Duodenal mucosa (tissue), 2 donors: ENCODE measurements around the gene SPPL3.
"Not testable (repeated sequence)": the region's sequence is repeated elsewhere in the genome, so short reads cannot be mapped to it uniquely, and the experiment has no call there.

Source experiments
- H3K27ac ChIP-seq: one replicate; pipeline ENCODE4 v1.7.0; 2013; ENCODE audit warnings: low read depth, low read length
- H3K27me3 ChIP-seq, 2 donors: one replicate each; pipeline ENCODE4 v1.7.0; 2013; ENCODE audit warnings: low read length in 2 of 2, control low read depth in 1 of 2; ENCODE audit not compliant: insufficient read depth in 2 of 2, control insufficient read depth in 1 of 2
- H3K36me3 ChIP-seq, 2 donors: one replicate each; pipeline ENCODE4 v1.7.0; 2013; ENCODE audit warnings: low read length in 2 of 2, control low read depth in 1 of 2; ENCODE audit not compliant: insufficient read depth in 2 of 2, control insufficient read depth in 1 of 2
- H3K4me1 ChIP-seq, 2 donors: one replicate each; pipeline ENCODE4 v1.7.0; 2013; ENCODE audit warnings: low read length in 2 of 2, control low read depth in 1 of 2; ENCODE audit not compliant: insufficient read depth in 2 of 2, control insufficient read depth in 1 of 2
- H3K4me3 ChIP-seq, 2 donors: one replicate each; pipeline ENCODE4 v1.7.0; 2013; ENCODE audit warnings: low read length in 2 of 2, low read depth in 1 of 2
- H3K9ac ChIP-seq, 2 donors: one replicate each; pipeline ENCODE4 v1.7.0; 2013; ENCODE audit warnings: low read length in 2 of 2, low read depth in 1 of 2
- H3K9me3 ChIP-seq, 2 donors: one replicate each; pipeline ENCODE4 v1.7.0; 2013; ENCODE audit warnings: low read length in 2 of 2, control low read depth in 1 of 2; ENCODE audit not compliant: control insufficient read depth in 1 of 2

Gene SPPL3

DNA sequence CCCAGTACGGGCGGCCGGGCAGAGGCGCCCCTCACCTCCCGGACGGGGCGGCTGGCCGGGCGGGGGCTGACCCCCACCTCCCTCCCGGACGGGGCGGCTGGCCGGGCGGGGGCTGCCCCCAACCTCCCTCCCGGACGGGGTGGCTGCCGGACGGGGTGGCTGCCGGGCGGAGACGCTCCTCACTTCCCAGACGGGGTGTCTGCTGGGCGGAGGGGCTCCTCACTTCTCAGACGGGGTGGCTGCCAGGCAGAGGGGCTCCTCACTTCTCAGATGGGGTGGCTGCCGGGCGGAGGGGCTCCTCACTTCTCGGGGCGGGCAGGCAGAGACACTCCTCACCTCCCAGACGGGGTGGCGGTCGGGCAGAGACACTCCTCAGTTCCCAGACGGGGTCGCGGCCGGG, 172.0 kb downstream of the SPPL3 start:
- H3K9ac ChIP-seq, H3K27me3 ChIP-seq, H3K27ac ChIP-seq, H3K4me3 ChIP-seq, H3K9me3 ChIP-seq: not testable (repeated sequence)
- peaks cover 0 to 12% of the 10 kb centered on the region in 2 donors for H3K4me1 ChIP-seq
- peaks cover 5 to 48% of the 10 kb centered on the region in 2 donors for H3K36me3 ChIP-seq

- Histone ChIP-seq H3K27ac (no peak overlapping the region), H3K36me3 (peaks cover 14 to 51% of the 10 kb centered on the region in 2 donors)
Measured at GRCh38 chr12:120726961-120727360, 177.2 kb downstream of the SPPL3 start.

DNA sequence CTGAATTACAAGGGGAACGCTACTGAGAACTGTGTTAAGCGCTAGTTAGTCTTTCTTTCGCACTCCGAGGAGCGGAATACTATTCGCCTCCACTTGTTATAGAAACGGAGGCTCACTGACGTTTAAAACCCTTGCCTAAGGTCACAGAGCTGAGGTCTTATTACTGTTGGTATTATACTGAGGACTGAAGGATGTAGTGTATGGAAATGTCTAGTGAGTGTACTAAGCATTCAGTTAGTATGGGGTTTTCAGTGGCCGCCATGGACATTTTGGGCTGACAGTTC, 177.7 kb downstream of the SPPL3 start:
- H3K27ac ChIP-seq: no peak overlapping the region
- H3K4me1 ChIP-seq: peaks cover 15 to 29% of the 10 kb centered on the region in 2 donors
- H3K27me3 ChIP-seq: no peaks in the 10 kb centered on the region
- H3K9me3 ChIP-seq: no peaks in the 10 kb centered on the region
- peak overlapping the region; percentile 80 to 88 for H3K4me3 ChIP-seq
- H3K36me3 ChIP-seq: peaks cover 16 to 56% of the 10 kb centered on the region in 2 donors
- H3K9ac ChIP-seq: peak overlapping the region; percentile 88 to 93

More at GRCh38 chr12:120726961-120727360, 177.2 kb downstream of the SPPL3 start:
- Histone ChIP-seq H3K27me3 (no peaks in the 10 kb centered on the region), H3K9ac (peak overlapping the region; percentile 88 to 93), H3K9me3 (no peaks in the 10 kb centered on the region), H3K4me1 (peaks cover 15 to 29% of the 10 kb centered on the region in 2 donors), H3K4me3 (peak overlapping the region; percentile 80 to 88)

GRCh38 chr12:120725659-120726509, 178.3 kb downstream of the SPPL3 start, which contains the start of gene ACADS:
Gene ACADS (plus strand): TSS chr12:120725826. CDS start chr12:120725886, 60 bp downstream.
- Histone ChIP-seq H3K27me3 (no peaks in the 10 kb centered on the region), H3K27ac (peak within 1 kb of the TSS; percentile 69), H3K9ac (peak within 1 kb of the TSS; percentile 88 to 93), H3K4me1 (peaks cover 18 to 30% of the 10 kb centered on the region in 2 donors), H3K36me3 (peaks cover 22 to 60% of the 10 kb centered on the region in 2 donors), H3K4me3 (peak within 1 kb of the TSS; percentile 80 to 88), H3K9me3 (no peaks in the 10 kb centered on the region)

DNA sequence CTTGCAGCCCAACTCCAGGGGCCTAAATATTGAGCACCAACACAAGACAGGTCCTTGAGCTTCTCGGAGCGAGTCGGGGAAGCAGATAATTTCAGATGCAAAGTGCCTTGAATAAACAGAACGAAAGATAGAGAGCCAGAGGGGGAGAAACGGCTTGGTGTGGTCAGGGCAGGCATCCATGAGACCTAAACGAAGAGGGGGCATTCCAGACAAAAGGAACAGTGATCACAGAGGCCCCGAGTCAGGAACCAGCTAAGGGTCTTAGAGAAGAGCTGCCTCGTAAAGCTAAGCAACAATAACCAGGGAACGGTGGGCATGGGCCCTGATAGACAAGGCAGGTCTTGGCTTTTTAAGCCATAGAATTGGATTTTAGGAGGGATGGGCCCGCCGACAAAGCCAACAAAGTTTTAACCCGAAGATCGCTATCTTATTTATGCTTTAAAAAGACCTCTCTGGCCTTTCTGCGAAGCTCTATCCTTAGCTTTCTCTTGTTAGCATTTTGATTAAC, 179.0 kb downstream of the SPPL3 start:
- Histone ChIP-seq H3K27me3 (no peaks in the 10 kb centered on the region), H3K27ac (no peak overlapping the region), H3K9me3 (no peaks in the 10 kb centered on the region), H3K9ac (peak overlapping the region; percentile 88 to 93), H3K4me1 (peaks cover 25 to 37% of the 10 kb centered on the region in 2 donors), H3K4me3 (peak overlapping the region; percentile 80 to 88), H3K36me3 (peaks cover 19 to 60% of the 10 kb centered on the region in 2 donors)

GRCh38 chr12:120724720-120725119, 179.4 kb downstream of the SPPL3 start:
- Histone ChIP-seq H3K9me3 (no peaks in the 10 kb centered on the region), H3K4me3 (peak overlapping the region in 1 of 2 donors; percentile 80), H3K27me3 (no peaks in the 10 kb centered on the region), H3K4me1 (peaks cover 29 to 42% of the 10 kb centered on the region in 2 donors), H3K27ac (no peak overlapping the region), H3K36me3 (peaks cover 19 to 63% of the 10 kb centered on the region in 2 donors), H3K9ac (no peak overlapping the region)

GRCh38 chr12:120722784-120723183, 181.4 kb downstream of the SPPL3 start:
- no peak overlapping the region for H3K27ac ChIP-seq
- H3K9ac ChIP-seq: no peak overlapping the region
- no peaks in the 10 kb centered on the region for H3K27me3 ChIP-seq
- peaks cover 45 to 49% of the 10 kb centered on the region in 2 donors for H3K4me1 ChIP-seq
- H3K36me3 ChIP-seq: peaks cover 19 to 59% of the 10 kb centered on the region in 2 donors
- H3K4me3 ChIP-seq: no peak overlapping the region
- no peaks in the 10 kb centered on the region for H3K9me3 ChIP-seq

DNA sequence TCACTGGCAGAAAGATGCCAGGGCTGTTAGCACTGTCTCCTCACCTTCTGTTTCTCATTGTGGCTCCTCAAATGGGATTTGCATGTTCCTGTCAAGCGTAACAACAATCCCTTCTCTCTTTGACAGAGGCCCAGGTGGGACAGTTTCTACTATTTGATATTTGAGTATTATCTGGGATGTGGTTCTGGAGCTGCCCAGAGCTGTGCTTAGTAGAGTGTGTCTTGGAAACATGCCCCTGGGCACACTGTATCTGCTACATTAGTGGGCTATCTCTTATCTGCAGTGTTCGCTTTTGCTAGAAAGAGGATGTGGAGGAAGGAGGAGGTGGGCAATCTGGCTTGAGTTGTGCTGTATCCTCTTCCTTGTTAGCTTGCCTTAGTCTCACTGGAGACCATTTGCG, 182.3 kb downstream of the SPPL3 start:
- peaks cover 41 to 45% of the 10 kb centered on the region in 2 donors for H3K4me1 ChIP-seq
- H3K9me3 ChIP-seq: no peaks in the 10 kb centered on the region
- H3K27me3 ChIP-seq: no peaks in the 10 kb centered on the region
- no peak overlapping the region for H3K27ac ChIP-seq
- H3K9ac ChIP-seq: no peak overlapping the region
- no peak overlapping the region for H3K4me3 ChIP-seq
- H3K36me3 ChIP-seq: peaks cover 21 to 56% of the 10 kb centered on the region in 2 donors

DNA sequence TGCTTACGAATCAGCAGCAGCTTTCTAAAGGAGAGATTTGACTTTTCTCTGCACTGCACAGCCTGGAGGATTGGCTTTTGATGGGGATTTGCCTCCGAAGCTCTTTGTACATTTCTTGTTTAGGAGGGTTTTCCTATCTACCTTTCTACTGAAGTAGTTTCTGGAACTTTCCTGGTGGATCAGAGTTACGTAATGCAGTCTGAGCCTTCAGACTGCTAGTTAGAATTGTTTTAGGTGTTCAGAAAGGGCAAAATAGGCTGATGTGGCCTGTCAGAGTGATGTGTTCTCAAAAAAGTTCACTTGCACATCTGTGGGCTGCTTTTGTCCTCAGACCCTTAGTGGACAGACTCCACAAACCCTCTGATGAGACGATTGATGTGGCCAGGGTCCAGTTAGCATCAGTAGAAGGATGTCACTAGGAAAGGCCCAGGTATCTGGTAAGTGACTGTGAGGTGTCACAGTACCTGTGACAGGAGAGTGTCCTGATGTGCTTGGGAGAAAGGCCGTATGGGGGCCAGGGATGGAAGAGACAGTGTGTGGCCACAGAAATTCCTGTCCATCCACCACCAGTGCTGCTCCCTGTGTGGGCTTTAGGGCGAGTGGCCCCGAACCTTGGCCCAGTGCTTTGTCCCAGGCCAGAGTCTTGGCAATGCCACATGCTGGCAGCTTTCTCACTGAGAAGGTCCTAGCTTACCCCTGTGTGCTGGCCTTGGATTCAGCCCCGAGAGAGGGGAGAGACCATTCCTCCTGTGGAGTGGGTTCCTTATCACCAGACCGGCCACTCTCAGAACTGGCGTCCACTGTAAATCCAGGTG, 183.0 kb downstream of the SPPL3 start:
- Histone ChIP-seq H3K4me1 (peaks cover 35 to 47% of the 10 kb centered on the region in 2 donors), H3K4me3 (no peak overlapping the region), H3K27ac (no peak overlapping the region), H3K36me3 (peaks cover 28 to 62% of the 10 kb centered on the region in 2 donors), H3K27me3 (no peaks in the 10 kb centered on the region), H3K9ac (no peak overlapping the region), H3K9me3 (no peaks in the 10 kb centered on the region)
